Small intestine (tissue), 7 donors: ENCODE measurements around the gene GABRB3. TPM values are rescaled to one million over a fixed set of nuclear protein-coding genes. Genes with fewer than 3 reads are reported as not detected.

Experiments used
- DNase-seq, 2 donors: peaks; one replicate each; pipeline versions ENCODE4 v3.0.0 to v3.0.0-alpha.2; 2013
- FAIRE-seq: peaks from 2 replicates; lab custom pipeline; 2012; peaks lifted over from hg19 to GRCh38; lab: Jason Lieb, UNC
- H3K27ac ChIP-seq, 3 donors: one replicate each; pipeline ENCODE4 v1.5.1; 2013; ENCODE audit warnings: low read length in 2 of 3, mild to moderate bottlenecking in 2 of 3, control low read depth in 1 of 3, inconsistent platforms in 1 of 3, low read depth in 1 of 3, moderate library complexity in 1 of 3
- H3K27me3 ChIP-seq, 3 donors: one replicate each; pipeline ENCODE4 v1.6.1; 2013; ENCODE audit warnings: low read length in 3 of 3, inconsistent platforms in 1 of 3; ENCODE audit not compliant: control insufficient read depth in 3 of 3, insufficient read depth in 3 of 3
- H3K36me3 ChIP-seq, 3 donors: one replicate each; pipeline ENCODE4 v1.6.1; 2013; ENCODE audit warnings: low read length in 3 of 3, inconsistent platforms in 1 of 3, low read depth in 1 of 3, mild to moderate bottlenecking in 1 of 3, moderate library complexity in 1 of 3; ENCODE audit not compliant: control insufficient read depth in 3 of 3, insufficient read depth in 2 of 3
- H3K4me1 ChIP-seq, 3 donors: one replicate each; pipeline ENCODE4 v1.6.1; 2013; ENCODE audit warnings: low read length in 2 of 3, inconsistent platforms in 1 of 3, low read depth in 1 of 3, mild to moderate bottlenecking in 1 of 3, moderate library complexity in 1 of 3; ENCODE audit not compliant: control insufficient read depth in 3 of 3, insufficient read depth in 2 of 3
- H3K4me3 ChIP-seq, 3 donors: one replicate each; pipeline ENCODE4 v1.5.1; 2013; ENCODE audit warnings: low read length in 3 of 3, control low read depth in 1 of 3, inconsistent platforms in 1 of 3, low read depth in 1 of 3, mild to moderate bottlenecking in 1 of 3, moderate library complexity in 1 of 3
- H3K9me3 ChIP-seq, 2 donors: one replicate each; pipeline ENCODE4 v1.6.1; 2013; ENCODE audit warnings: low read depth in 1 of 2, low read length in 1 of 2; ENCODE audit not compliant: control insufficient read depth in 2 of 2, insufficient read depth in 1 of 2
- WGBS, 3 donors: extraction: QIAGEN DNeasy Blood & Tissue Kit; methylation state at CpG; one replicate each; pipeline ENCODE4 v1.1.7; 2013; 5-methylcytosine and 5-hydroxymethylcytosine counted together
- polyA plus RNA-seq, 4 donors: library from polyadenylated mRNA; stranded (reverse) in 3 of 4; unstranded in 1 of 4; fragments of 200-250 nt in 3 of 4; fragments of 120-200 nt in 1 of 4; gene quantifications; one replicate each; pipeline versions ENCODE4 v1.2.1 to v1.2.3, GENCODE V29; 2013
- donor health status: healthy with polysubstance abuse.
- donor health status: control.
- donor health status: control.
- donor health status: Bipolar disorder and iron deficiency.
- donor health status: healthy.

Gene GABRB3
- polyA plus RNA-seq, 4 donors = 0.27 to 2.0 (median 1.3) TPM; not detected in 1

DNA sequence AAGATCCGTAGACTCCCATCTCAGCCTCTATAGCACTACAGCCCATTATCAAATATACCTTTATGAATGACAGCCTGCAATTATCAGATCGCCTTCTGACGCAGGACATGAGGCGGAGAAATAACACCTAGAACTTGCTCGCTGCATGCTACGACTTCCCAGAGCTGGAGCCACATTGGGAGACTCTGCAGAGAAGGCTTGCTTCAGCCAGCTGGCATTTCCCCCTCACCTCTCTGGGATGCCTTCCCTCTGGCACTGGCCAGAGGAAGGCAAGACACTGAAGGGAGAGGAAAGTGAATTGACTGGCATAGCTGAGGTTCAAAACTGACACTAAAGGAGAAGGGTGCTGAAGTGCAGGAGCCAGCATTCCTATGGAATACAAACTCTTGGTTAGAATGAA lies 131.7 kb downstream of the GABRB3 start:
- WGBS, 3 donors = 88 to 95% (median 90%) methylated on average over 6 of the region's 6 CpGs
- Histone ChIP-seq H3K27ac (no peak overlapping the region), H3K4me3 (no peak overlapping the region), H3K36me3 (no peaks in the 10 kb centered on the region), H3K9me3 (peaks cover 2 to 5% of the 10 kb centered on the region in 2 donors), H3K27me3 (no peaks in the 10 kb centered on the region), H3K4me1 (no peaks in the 10 kb centered on the region)
- DNase-seq (no peak), FAIRE-seq (no peak)

DNA sequence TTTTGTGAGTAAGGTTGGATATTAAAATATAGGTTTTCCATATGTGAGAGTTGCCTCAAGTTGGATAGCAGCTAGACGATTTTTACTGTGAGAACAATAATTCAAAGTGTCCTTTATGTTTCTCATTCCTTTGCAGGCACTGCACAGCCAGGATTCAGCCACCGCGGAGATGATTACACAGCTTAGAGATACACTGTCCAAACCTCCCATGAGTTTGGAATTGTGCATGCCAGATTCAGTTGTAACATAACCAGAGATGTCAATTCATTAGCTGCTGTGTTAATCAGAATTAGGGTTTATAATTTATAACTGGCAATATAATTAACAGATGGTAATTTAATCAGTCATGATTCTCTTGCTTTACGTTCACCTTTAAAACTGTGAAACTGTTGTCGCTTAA lies 132.3 kb downstream of the GABRB3 start:
- FAIRE-seq = no peak
- no peak overlapping the region for H3K4me3 ChIP-seq
- no peak for DNase-seq
- no peak overlapping the region for H3K27ac ChIP-seq
- 82 to 86% (median 82%) methylated on average over 5 of the region's 5 CpGs for WGBS, 3 donors
- peaks cover 2 to 5% of the 10 kb centered on the region in 2 donors for H3K9me3 ChIP-seq
- no peaks in the 10 kb centered on the region for H3K36me3 ChIP-seq
- H3K27me3 ChIP-seq = no peaks in the 10 kb centered on the region
- no peaks in the 10 kb centered on the region for H3K4me1 ChIP-seq

- Histone ChIP-seq H3K9me3 (peaks cover 2 to 5% of the 10 kb centered on the region in 2 donors), H3K36me3 (no peaks in the 10 kb centered on the region), H3K4me1 (no peaks in the 10 kb centered on the region), H3K4me3 (no peak overlapping the region), H3K27me3 (no peaks in the 10 kb centered on the region), H3K27ac (no peak overlapping the region)
- WGBS, 3 donors = 73 to 82% (median 73%) methylated on average over 9 of the region's 9 CpGs
- no peak for FAIRE-seq
- DNase-seq = no peak
Observed at GRCh38 chr15:26639966-26640365, 132.9 kb downstream of the GABRB3 start.

- Histone ChIP-seq H3K9me3 (peaks cover 0 to 2% of the 10 kb centered on the region in 2 donors), H3K4me1 (no peaks in the 10 kb centered on the region), H3K36me3 (no peaks in the 10 kb centered on the region), H3K27me3 (no peaks in the 10 kb centered on the region), H3K27ac (no peak overlapping the region), H3K4me3 (no peak overlapping the region)
- WGBS, 3 donors = 58 to 80% (median 66%) methylated on average over 2 of the region's 2 CpGs
- FAIRE-seq (no peak), DNase-seq (no peak)
Observed at GRCh38 chr15:26635614-26636013, 137.3 kb downstream of the GABRB3 start.

- Histone ChIP-seq H3K27ac (no peak overlapping the region), H3K9me3 (peaks cover 0 to 3% of the 10 kb centered on the region in 2 donors), H3K4me1 (no peaks in the 10 kb centered on the region), H3K4me3 (no peak overlapping the region), H3K36me3 (no peaks in the 10 kb centered on the region), H3K27me3 (no peaks in the 10 kb centered on the region)
- 54 to 61% (median 59%) methylated on average over 2 of the region's 2 CpGs for WGBS, 3 donors
- FAIRE-seq (no peak), DNase-seq (no peak)
Observed at GRCh38 chr15:26635105-26635504, 137.8 kb downstream of the GABRB3 start.

DNA sequence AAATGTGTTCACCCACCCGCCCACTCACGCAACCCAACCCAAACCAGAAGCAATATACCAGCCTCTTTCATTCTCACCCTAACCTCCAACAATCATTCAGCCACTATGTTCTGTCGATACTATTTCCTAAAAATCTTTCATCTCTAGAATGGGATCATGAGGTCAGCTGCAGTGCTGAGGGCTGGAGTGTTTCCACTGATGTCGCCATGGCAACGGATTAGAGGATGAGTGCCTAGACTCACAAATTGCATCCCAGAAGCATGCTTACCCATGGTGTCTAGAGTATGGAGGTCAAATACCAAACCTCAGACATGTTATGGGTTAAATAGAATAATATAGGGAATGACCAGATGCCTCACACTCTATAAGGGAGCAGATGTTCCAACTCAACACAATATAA lies 138.5 kb downstream of the GABRB3 start:
- FAIRE-seq (no peak), DNase-seq (no peak)
- Histone ChIP-seq H3K27me3 (no peaks in the 10 kb centered on the region), H3K4me1 (no peaks in the 10 kb centered on the region), H3K4me3 (no peak overlapping the region), H3K27ac (no peak overlapping the region), H3K9me3 (peaks cover 1 to 3% of the 10 kb centered on the region in 2 donors), H3K36me3 (no peaks in the 10 kb centered on the region)
- WGBS, 3 donors = 64 to 76% (median 64%) methylated on average over 5 of the region's 5 CpGs

GRCh38 chr15:26632500-26632899 lies 140.4 kb downstream of the GABRB3 start:
- FAIRE-seq (no peak), DNase-seq (no peak)
- 43 to 58% (median 52%) methylated on average over 4 of the region's 4 CpGs for WGBS, 3 donors
- no peak overlapping the region for H3K4me3 ChIP-seq
- peaks cover 1 to 12% of the 10 kb centered on the region in 2 donors for H3K9me3 ChIP-seq
- H3K36me3 ChIP-seq = no peaks in the 10 kb centered on the region
- no peaks in the 10 kb centered on the region for H3K4me1 ChIP-seq
- no peaks in the 10 kb centered on the region for H3K27me3 ChIP-seq
- H3K27ac ChIP-seq = no peak overlapping the region

DNA sequence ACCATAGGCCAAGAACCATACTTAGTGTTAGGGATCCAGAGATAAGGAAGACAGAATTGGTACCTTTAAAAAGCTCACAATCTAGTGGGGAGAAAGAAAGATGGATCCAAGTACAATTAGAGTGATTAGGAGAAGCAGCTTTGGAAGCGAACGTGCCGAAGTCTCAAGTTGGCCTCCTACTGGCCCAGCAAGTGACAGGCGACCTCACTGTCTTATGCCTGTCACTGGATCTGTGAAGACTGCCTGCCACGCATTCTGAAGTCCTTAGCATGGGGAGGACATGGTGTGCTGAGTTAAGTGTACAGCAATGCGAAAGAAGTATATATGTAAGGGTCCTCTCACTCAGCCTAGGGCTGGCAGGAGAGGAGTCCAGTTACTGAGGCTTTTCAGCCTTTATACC lies 141.0 kb downstream of the GABRB3 start:
- FAIRE-seq = no peak
- Histone ChIP-seq H3K9me3 (peaks cover 1 to 12% of the 10 kb centered on the region in 2 donors), H3K4me3 (no peak overlapping the region), H3K36me3 (no peaks in the 10 kb centered on the region), H3K27me3 (no peaks in the 10 kb centered on the region), H3K27ac (no peak overlapping the region), H3K4me1 (no peaks in the 10 kb centered on the region)
- no peak for DNase-seq
- 85 to 90% (median 85%) methylated on average over 6 of the region's 6 CpGs for WGBS, 3 donors

GRCh38 chr15:26630857-26631256 lies 142.0 kb downstream of the GABRB3 start:
- DNase-seq (no peak), FAIRE-seq (no peak)
- no peak overlapping the region for H3K4me3 ChIP-seq
- no peaks in the 10 kb centered on the region for H3K36me3 ChIP-seq
- 55 to 56% (median 55%) methylated on average over 4 of the region's 4 CpGs for WGBS, 3 donors
- no peaks in the 10 kb centered on the region for H3K27me3 ChIP-seq
- H3K4me1 ChIP-seq = no peaks in the 10 kb centered on the region
- no peak overlapping the region for H3K27ac ChIP-seq
- H3K9me3 ChIP-seq = peaks cover 1 to 12% of the 10 kb centered on the region in 2 donors
